ENCODE results near the gene MCIDAS. TPM values are rescaled to one million over a fixed set of nuclear protein-coding genes. Genes with fewer than 3 reads are reported as not detected.

MCIDAS gene
- total RNA-seq, 1 donor from 2014 or later: not detected

GRCh38 chr5:55222985-55223811 lies 3.9 kb downstream of the MCIDAS start:
- intact Hi-C loops (cut with DNase I): no loop called here
- DNase-seq (ENCODE audit: low spot score): no peak

GRCh38 chr5:55222092-55222984 lies 4.8 kb downstream of the MCIDAS start:
- intact Hi-C loops (cut with DNase I): no loop called here
- DNase-seq (ENCODE audit: low spot score): no peak

GRCh38 chr5:55220433-55221185 lies 6.5 kb downstream of the MCIDAS start:
- intact Hi-C loops (cut with DNase I): no loop called here
- no peak for DNase-seq (ENCODE audit: low spot score)

- no peak for DNase-seq (ENCODE audit: low spot score)
- intact Hi-C loops (cut with DNase I): no loop called here
Observed at GRCh38 chr5:55219770-55220169, 7.3 kb downstream of the MCIDAS start.

- no peak for DNase-seq (ENCODE audit: low spot score)
- intact Hi-C loops (cut with DNase I): no loop called here
Observed at GRCh38 chr5:55218967-55219366, 8.1 kb downstream of the MCIDAS start.

GRCh38 chr5:55211184-55211874 lies 15.8 kb downstream of the MCIDAS start:
- intact Hi-C loops (cut with DNase I): no loop called here
- DNase-seq (ENCODE audit: low spot score): no peak

- no peak for DNase-seq (ENCODE audit: low spot score)
- intact Hi-C loops (cut with DNase I): no loop called here
Observed at GRCh38 chr5:55205001-55205400, 22.1 kb downstream of the MCIDAS start.

GRCh38 chr5:55191165-55191564 lies 36.0 kb downstream of the MCIDAS start:
- intact Hi-C loops (cut with DNase I): no loop called here
- DNase-seq (ENCODE audit: low spot score): no peak

- intact Hi-C loops (cut with DNase I): no loop called here
- DNase-seq (ENCODE audit: low spot score): no peak
Observed at GRCh38 chr5:55188656-55189540, 38.2 kb downstream of the MCIDAS start.

- intact Hi-C loops (cut with DNase I): no loop called here
- no peak for DNase-seq (ENCODE audit: low spot score)
Observed at GRCh38 chr5:55187370-55187769, 39.7 kb downstream of the MCIDAS start.

- intact Hi-C loops (cut with DNase I): no loop called here
- DNase-seq (ENCODE audit: low spot score): no peak
Observed at GRCh38 chr5:55180016-55180415, 47.1 kb downstream of the MCIDAS start.

GRCh38 chr5:55177078-55177477 lies 50.0 kb downstream of the MCIDAS start:
- intact Hi-C loops (cut with DNase I): loop anchor here (10.0 kb wide), 3 partner anchors 128 to 1998 kb away; partner anchors contain the start of genes DHX29, GPBP1, MTREX and SLC38A9

GRCh38 chr5:55176176-55176818 lies 50.8 kb downstream of the MCIDAS start:
- DNase-seq (ENCODE audit: low spot score): no peak
- intact Hi-C loops (cut with DNase I): loop anchor here (10.0 kb wide), 3 partner anchors 129 to 1999 kb away; partner anchors contain the start of genes DHX29, GPBP1, MTREX and SLC38A9

More at GRCh38 chr5:55177078-55177477, 50.0 kb downstream of the MCIDAS start:
- no peak for DNase-seq (ENCODE audit: low spot score)

GRCh38 chr5:55175781-55176175 lies 51.3 kb downstream of the MCIDAS start:
- no peak for DNase-seq (ENCODE audit: low spot score)
- intact Hi-C loops (cut with DNase I): loop anchor here (10.0 kb wide), 3 partner anchors 129 to 1999 kb away; partner anchors contain the start of genes DHX29, GPBP1, MTREX and SLC38A9

- intact Hi-C loops (cut with DNase I): loop anchor here (1.0 to 10.0 kb wide), 4 partner anchors 59 to 2001 kb away; partner anchors contain the start of genes DHX29, GPBP1, MTREX and SLC38A9
- no peak for DNase-seq (ENCODE audit: low spot score)
Observed at GRCh38 chr5:55173687-55174230, 53.4 kb downstream of the MCIDAS start.

- intact Hi-C loops (cut with DNase I): loop anchor here (10.0 kb wide), 3 partner anchors 132 to 2002 kb away; partner anchors contain the start of genes DHX29, GPBP1, MTREX and SLC38A9
- peak; percentile 79 for DNase-seq (ENCODE audit: low spot score)
Observed at GRCh38 chr5:55172937-55173686, 54.0 kb downstream of the MCIDAS start, which contains the start of gene CDC20B. Gene CDC20B (minus strand): TSS chr5:55173177. CDS start chr5:55173000, 177 bp downstream.

All from cardiac septum (tissue), 1 donor.